IPS-NIHi7 (cell line): Measurements from ENCODE around the gene ALG12.
"Not testable (repeated sequence)": the region's sequence is repeated elsewhere in the genome, so short reads cannot be mapped to it uniquely, and the experiment has no call there.

ENCODE experiments used
- DNase-seq: peaks from one replicate; pipeline ENCODE4 v3.0.0; 2012; ENCODE audit warnings: mixed read lengths; ENCODE audit errors: extremely low spot score

Gene ALG12

DNA sequence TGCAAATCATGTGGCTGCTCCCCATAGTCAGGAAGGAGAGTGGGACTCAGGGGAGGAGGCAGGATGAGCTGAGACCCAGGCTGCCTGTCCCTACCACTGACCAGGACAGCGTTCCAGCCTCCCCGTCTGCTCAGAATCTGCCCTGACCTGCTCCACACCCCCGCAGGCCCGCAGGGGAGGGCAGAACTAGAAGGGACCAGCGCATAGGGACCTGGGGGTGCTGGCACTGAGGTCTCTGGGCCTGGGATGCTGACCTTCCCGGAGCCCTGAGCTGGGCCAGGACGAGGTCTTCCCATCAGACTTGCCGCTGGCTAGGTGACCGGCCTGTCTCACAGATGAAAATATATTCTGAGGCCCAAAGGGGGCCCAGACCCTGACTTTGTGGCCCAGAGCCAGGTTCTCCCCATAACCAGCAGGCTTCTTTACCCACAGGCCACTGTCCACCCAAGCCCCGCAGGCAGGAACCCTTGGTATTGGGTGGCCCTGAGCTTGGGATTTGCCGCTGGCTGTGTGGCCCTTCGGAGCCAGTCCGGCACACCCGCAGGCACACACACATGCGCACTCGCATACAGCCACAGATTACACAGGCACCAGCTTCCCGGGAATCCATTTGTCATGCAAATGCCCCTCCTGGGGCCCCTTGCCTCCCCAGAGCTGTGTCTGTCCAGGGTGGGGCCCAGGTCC lies 28.5 kb upstream of the ALG12 start:
- DNase-seq: no peak

DNA sequence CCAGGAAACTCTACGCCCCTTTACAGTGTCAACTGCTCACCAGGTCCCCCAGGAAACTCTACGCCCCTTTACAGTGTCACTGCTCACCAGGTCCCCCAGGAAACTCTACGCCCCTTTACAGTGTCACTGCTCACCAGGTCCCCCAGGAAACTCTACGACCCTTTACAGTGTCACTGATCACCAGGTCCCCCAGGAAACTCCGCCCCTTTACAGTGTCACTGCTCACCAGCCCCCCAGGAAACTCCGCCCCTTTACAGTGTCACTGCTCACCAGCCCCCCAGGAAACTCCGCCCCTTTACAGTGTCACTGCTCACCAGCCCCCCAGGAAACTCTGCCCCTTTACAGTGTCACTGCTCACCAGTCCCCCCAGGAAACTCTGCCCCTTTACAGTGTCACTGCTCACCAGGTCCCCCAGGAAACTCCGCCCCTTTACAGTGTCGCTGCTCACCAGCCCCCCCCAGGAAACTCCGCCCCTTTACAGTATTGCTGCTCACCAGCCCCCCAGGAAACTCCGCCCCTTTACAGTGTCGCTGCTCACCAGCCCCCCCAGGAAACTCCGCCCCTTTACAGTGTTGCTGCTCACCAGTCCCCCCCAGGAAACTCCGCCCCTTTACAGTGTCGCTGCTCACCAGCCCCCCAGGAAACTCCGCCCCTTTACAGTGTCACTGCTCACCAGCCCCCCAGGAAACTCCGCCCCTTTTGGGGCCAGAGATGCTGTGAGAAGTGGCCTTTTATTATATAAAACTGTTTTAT lies 27.0 kb upstream of the ALG12 start:
- DNase-seq: not testable (repeated sequence)

DNA sequence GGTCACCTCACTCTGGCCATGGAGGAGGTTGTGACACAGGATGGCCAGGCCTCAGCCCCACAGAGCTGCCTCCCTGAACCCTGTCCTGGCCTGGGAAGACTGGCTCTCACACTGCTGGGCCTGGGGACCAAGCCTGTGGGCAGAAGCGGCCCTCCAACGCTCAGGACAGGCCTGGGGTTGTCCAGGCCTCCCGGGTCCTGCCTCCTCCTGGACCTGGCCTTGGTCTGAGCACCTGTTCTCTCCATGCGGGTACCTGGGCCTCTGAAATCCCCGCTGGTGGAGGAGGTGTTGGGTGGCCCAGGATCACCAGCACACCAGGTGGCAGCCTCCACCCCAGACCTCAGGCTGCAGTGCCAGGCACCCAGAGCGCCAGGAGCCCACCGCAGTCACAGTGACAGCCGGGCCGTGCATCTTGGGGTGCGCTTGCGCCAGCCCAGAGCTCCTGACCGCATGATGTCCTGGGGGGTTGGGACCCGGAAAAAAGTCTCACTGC lies 26.2 kb upstream of the ALG12 start:
- DNase-seq: no peak

DNA sequence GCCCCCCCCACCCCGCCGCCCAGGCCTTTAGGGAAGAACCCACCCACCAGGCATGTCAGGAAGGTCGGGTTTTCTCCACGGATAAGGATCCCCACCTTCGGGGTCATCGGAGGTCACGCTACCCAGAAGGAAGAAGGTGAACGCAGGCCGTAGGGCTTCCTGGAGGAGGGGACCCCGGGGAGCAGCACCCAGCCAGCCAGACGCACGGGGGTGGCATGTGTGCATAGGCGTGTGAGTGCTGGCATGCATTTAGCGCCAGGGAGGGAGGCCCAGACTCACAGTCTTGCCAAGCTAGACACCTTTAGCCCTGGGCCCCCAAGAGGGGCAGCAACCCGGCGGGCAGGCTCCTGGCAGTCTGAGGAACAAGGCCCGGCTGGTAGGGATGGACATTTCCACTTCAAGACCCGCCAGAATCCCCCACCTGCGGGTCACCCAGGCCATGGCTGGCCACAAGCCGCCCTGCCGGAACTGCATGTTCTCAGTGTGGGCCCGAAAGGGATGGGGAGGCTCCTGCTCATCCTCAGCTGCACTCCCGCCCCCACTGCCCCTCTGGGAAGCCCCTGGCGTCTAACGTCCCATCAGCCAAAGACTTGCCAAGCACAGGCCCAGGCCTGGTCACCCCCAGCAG lies 25.6 kb upstream of the ALG12 start:
- no peak for DNase-seq

DNA sequence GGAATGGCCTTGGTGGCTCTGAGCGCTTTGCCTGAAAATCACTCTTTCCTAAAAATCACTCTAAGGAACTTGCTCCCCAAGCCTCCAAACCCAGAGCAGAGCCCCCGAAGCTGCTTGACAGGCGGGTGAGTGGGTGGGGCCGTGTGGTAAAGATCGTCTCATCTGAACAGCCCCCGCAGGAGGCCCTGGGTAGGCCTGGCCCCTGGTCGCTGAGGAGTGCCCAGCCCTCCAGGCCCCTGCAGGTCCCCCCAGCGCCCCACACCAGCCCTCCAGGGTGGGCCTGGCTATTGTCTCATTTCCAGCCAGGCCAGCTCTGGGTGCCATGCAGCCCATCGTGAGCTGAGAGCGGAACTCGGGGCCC lies 25.1 kb upstream of the ALG12 start:
- no peak for DNase-seq

GRCh38 chr22:49942565-49943404 lies 24.5 kb upstream of the ALG12 start:
- no peak for DNase-seq

DNA sequence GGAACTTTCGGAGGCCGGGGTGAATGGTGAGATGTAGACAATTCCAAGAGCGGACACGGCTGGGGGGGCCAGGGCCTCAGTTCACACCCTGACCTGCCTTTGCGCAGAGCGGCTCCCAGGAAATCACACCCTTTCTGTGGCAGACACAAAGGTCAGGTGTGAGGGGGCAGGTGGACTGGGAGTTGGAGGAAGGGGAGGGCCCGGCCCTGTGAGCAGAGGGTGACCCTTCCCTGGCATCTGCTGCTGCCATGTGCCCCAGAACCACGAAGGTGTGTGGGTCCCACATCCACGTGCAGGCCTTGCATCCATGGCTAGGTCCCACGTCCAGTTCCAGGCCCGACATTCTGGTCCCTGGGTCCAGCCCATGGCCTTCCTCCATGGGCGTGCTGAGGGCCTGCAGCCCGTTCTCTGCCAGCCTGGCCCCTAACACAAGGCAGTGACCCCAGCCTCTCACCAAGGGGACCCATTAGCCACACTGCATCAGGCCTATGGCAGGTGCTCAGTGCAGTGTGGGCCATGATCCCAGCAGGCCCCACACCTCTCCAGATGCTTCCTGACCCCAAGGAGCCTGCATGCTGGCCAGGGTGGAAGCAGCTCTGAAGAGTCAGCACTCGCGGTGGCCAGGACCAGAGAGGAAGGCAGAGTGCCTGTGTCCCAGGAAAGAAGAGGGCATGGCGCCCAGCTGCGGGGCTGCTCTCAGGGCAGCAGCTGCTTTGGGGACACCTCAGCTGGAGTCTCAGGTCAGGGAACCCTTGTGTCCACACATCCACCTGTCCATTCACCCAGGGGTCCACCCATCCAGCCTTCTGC lies 23.5 kb upstream of the ALG12 start:
- DNase-seq: no peak

DNA sequence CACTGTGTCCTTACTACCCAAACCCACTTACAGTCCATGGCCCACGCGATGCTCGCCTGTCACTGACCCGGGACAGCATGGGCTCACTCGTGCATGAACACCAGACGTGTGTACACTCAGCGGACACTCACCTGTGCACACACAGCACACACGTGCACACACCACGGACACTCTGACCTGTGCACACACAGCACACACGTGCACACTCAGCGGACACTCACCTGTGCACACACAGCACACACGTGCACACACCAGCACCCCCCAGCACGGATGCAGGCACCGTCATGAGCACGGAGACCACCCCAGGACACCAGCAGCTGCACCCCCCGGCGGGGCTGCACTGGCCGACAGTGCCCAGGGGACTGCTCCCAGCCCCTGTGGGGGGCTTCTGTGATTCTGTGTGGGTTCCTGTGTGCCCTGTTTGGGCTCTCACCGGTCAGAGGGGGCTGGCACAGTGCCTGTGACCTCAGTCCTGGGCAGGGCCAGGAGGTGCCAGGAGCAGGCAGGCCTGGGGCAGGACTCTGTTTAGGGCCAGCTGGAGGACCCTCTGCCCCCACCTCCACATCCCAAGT lies 20.4 kb upstream of the ALG12 start:
- DNase-seq: no peak

- no peak for DNase-seq
These were observed 19.7 kb upstream of the ALG12 start for GRCh38 chr22:49937758-49938564.

DNA sequence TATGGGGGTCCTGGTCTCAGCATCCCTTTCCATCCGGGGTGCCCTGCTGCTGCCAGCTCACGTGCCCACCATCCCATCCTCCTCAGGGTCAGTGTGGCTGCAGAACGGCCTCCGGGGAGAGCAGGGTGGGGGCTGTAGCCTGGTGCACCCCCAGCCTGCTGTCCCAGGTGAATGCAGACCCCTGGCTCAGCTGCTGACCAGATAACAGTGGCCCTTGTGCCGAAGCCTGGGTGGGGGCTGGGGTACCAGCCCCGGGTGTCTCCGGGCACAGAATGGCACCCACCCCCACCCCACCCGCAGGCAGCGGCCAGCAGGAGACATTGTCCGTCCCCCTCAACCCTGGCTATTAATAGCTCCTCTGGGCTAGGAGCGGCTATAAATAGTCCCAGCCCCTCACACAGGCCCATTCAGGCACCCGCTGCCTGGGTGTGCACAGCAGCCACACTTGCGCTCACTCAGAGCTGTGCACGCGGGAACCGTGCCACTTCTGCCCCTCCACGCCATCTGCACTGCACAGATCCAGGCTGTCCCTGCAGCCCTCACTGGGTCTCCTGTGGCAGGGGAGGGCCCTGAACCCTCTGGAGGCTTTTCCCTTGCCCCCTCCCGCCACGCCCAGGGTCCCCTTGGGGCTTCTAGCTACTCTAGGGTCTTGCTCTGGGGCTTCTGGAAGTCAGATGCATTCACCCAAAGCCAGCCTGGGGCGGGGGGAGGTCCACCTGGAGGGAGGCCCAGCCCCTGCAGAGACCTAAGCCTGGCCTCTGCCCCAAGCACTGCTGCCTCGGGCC lies 18.9 kb upstream of the ALG12 start:
- no peak for DNase-seq

- peak; percentile 64 for DNase-seq
These were observed 18.1 kb upstream of the ALG12 start for GRCh38 chr22:49936018-49936972.

DNA sequence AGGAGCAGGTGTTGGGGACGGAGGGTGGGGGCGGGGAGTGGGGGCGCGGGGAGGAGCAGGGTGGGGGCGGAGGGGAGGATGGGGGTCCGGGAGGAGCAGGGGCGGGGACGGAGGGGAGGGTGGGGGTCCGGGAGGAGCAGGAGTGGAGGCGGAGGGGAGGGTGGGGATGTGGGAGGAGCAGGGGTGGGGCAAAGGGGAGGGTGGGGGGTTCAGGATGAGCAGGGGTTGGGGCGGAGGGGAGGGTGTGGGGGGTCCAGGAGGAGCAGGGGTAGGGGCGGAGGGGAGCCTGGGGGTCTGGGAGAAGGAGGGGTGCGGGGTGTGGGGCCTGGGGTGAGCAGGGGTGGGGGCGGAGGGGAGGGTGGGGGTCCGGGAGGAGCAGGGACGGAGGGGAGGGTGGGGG lies 17.3 kb upstream of the ALG12 start:
- DNase-seq: no peak

DNA sequence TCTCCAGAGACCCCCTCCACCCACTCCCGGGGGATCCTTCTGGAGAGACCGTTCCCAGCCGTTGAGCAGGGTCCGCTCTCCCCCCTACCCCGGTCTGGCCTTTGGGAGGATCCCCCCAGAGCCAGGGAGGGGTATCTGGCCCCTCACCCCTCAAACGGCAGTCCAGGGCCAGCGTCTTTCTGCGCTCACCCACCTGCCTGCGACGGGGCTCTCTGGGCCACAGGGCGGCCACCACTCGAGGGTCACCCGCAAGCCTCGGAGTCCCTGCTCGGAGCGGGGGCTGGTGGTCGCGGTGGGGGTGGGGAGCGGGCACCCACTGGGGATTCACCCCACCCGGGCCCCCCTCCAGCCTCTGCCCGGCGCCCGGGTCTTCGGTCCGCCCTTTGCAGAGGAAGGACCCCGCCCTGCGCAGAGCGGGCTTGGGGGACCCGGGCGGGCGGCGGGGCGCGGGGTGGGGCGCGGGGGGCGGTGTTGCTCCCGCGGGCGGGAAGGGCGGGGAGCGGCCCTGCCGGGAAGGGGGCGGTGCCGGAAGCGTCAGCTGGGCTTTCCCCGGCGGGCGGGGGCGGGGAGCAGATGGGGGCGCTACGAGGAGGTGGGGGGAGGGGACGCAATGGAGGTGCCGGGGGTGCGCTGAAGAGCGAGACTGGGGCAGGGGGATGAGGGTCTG lies 16.8 kb upstream of the ALG12 start:
- peak; percentile 58 for DNase-seq

DNA sequence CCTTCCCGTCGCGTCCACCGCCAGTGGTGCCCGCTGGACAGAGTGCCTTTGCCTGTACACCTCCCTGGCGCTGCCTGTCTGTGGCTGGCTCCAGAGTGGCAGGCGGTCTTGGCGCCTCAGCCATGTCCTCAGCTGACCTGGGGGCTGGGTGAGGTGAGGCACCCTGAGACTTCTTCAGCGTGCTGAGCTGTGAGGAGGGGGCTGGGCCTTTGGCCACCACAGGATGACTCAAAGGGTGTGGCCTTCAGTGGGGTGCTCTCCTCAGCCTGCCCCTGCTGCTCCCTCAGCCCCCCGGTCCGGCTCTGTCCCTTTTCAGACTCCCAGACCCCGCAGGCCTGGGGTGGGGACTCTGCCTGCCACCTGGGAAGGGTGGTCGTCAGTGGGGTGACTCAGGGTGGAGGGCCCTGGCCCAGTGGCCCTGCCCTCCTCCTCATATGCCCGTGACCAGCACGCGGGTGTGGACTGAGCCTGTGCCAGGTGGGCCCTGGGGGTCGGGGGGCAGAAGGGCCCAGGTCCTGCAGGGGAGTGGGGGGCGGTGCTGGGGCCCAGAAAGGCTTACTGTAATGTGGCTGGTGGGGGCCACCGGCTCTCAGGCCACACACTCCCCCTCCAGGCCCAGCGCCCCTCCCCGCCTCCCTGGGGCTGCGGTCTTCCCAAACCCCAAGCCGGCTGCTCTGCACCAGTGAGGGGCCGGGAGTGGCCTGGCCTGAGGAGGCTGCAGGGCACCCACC lies 16.1 kb upstream of the ALG12 start:
- no peak for DNase-seq

DNA sequence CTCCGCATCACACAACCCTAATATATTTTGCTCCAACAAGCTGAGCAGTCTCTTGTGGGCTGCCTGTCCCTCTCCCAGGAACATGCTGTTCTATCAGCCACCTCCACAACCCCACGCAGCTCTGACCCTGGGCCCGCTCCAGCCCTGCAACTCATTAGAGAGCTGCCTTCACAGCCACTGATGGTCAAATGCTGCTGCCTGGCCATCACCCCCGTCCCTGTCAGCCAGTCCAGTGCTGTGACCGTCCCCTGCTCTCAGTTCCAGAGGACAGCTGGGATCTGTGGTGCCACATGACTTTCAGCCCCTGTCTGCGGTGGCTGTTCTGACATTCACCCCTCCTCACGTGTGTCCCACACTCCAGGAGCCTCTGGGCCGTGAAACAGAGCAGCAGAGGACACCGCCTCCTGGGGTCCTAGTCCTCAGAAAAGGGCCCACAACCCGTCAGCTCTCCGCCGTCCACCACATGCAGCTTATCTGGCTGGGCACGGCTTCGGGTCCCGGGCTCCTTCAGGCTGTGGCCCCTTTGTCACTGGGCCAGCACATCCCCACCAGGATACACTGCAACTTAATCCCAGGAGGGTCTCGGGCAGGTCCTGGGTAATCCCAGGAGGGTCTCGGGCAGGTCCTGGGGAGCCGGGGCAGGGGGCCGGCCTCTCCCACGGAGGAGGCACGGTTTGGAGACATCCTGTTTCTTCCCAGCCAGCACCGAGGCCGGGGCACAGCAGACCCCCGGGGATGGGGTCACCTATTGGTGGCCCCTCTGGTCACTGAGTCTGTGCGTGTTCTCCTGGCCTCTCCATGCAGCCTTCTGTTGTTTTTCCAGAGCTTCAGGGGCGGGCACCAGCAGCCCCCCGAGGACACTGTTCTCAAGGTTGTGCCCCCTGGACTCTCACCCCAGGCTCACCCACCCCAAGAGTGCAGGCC lies 15.3 kb upstream of the ALG12 start:
- DNase-seq: no peak
